NCI-H2196 treated with DMSO at 0.1 percent for 48 hours (cell line): ENCODE data around the gene ARID1B.

Source experiments
- DNase-seq: peaks from one replicate; lab custom pipeline; 2025; ENCODE audit not compliant: unreplicated experiment; lab: John Stamatoyannopoulos, UW

The ARID1B gene

GRCh38 chr6:157218371-157219198, 441.4 kb downstream of the ARID1B start:
- no peak for DNase-seq

GRCh38 chr6:157219201-157220200, 442.3 kb downstream of the ARID1B start:
- no peak for DNase-seq

- DNase-seq = no peak
Measured at GRCh38 chr6:157220485-157220884, 443.3 kb downstream of the ARID1B start.

GRCh38 chr6:157221049-157221816, 444.1 kb downstream of the ARID1B start:
- DNase-seq = no peak

- DNase-seq = no peak
Measured at GRCh38 chr6:157221817-157222175, 444.6 kb downstream of the ARID1B start.

- no peak for DNase-seq
Measured at GRCh38 chr6:157222201-157222981, 445.2 kb downstream of the ARID1B start.

GRCh38 chr6:157223021-157223430, 445.8 kb downstream of the ARID1B start:
- DNase-seq = no peak

GRCh38 chr6:157223511-157223910, 446.3 kb downstream of the ARID1B start:
- no peak for DNase-seq

- no peak for DNase-seq
Measured at GRCh38 chr6:157224178-157224950, 447.2 kb downstream of the ARID1B start.

- DNase-seq = no peak
Measured at GRCh38 chr6:157224951-157225574, 447.9 kb downstream of the ARID1B start.

GRCh38 chr6:157225575-157225995, 448.4 kb downstream of the ARID1B start:
- DNase-seq = no peak

GRCh38 chr6:157226026-157226625, 448.9 kb downstream of the ARID1B start:
- DNase-seq = no peak

- DNase-seq = no peak
Measured at GRCh38 chr6:157226761-157227160, 449.6 kb downstream of the ARID1B start.

- no peak for DNase-seq
Measured at GRCh38 chr6:157227202-157228166, 450.3 kb downstream of the ARID1B start.

GRCh38 chr6:157228426-157229131, 451.4 kb downstream of the ARID1B start:
- peak; percentile 12 for DNase-seq

- no peak for DNase-seq
Measured at GRCh38 chr6:157229132-157229618, 452.0 kb downstream of the ARID1B start.

- peak; percentile 59 for DNase-seq
Measured at GRCh38 chr6:157229713-157230112, 452.5 kb downstream of the ARID1B start.
